H1 (cell line): ENCODE measurements around the gene GRXCR2. TPM values are rescaled to one million over a fixed set of nuclear protein-coding genes. Genes with fewer than 3 reads are reported as not detected.

ENCODE experiments used
- CTCF ChIA-PET: fragments of 300-600 bp; sonication (Branson Sonifier 250); formaldehyde crosslinking; loops from one replicate; lab custom pipeline; 2021; ENCODE audit not compliant: partially characterized antibody; lab: Charles Lee
- POLR2A ChIA-PET: fragments of 300-600 bp; sonication (Branson Sonifier 250); formaldehyde crosslinking; loops from one replicate; lab custom pipeline; 2021; ENCODE audit warnings: inconsistent platforms; ENCODE audit not compliant: partially characterized antibody; lab: Charles Lee
- DNase-seq, 2 experiments: peaks; one replicate each; pipeline versions ENCODE4 v3.0.0 to v3.0.0-alpha.2; 2010 to 2022; ENCODE audit warnings: low spot score in 2 of 2, low read depth in 1 of 2, mixed read lengths in 1 of 2
- FAIRE-seq: peaks from 2 replicates; lab custom pipeline; 2011; peaks lifted over from hg19 to GRCh38; lab: Jason Lieb, UNC
- H2AFZ ChIP-seq: 2 replicates; pipeline ENCODE4 v1.8.1; 2012; ENCODE audit warnings: low read length, inconsistent platforms
- H2AK5ac ChIP-seq: 2 replicates; pipeline ENCODE4 v1.6.1; 2013; ENCODE audit warnings: low read depth, low read length
- H2BK120ac ChIP-seq: replicated peaks from 2 replicates; pipeline ENCODE3; 2013; ENCODE audit warnings: low read depth, low read length, inconsistent platforms
- H2BK12ac ChIP-seq: 2 replicates; pipeline ENCODE4 v1.6.1; 2013; ENCODE audit warnings: low read depth, low read length
- H2BK15ac ChIP-seq: 2 replicates; pipeline ENCODE4 v1.6.1; 2013; ENCODE audit warnings: low read length
- H2BK20ac ChIP-seq: 2 replicates; pipeline ENCODE4 v1.6.1; 2013; ENCODE audit warnings: low read length
- H2BK5ac ChIP-seq: 2 replicates; pipeline ENCODE4 v1.6.1; 2013; ENCODE audit warnings: low read depth, low read length
- H3K14ac ChIP-seq: 2 replicates; pipeline ENCODE4 v1.6.1; 2013; ENCODE audit warnings: inconsistent platforms; ENCODE audit not compliant: insufficient read length
- H3K18ac ChIP-seq: 2 replicates; pipeline ENCODE4 v1.6.1; 2013; ENCODE audit warnings: low read length; ENCODE audit errors: extremely low read depth
- H3K23ac ChIP-seq: 2 replicates; pipeline ENCODE4 v1.6.1; 2013; ENCODE audit warnings: inconsistent platforms; ENCODE audit not compliant: insufficient read length
- H3K23me2 ChIP-seq: 2 replicates; pipeline ENCODE4 v1.6.1; 2013; ENCODE audit warnings: low read depth, low read length
- H3K27ac ChIP-seq: 2 replicates; pipeline ENCODE4 v1.6.1; 2011; ENCODE audit warnings: low read depth, low read length, inconsistent platforms
- H3K27me3 ChIP-seq, 4 experiments: replicated peaks in 1 of 4; 1 replicate in 1 of 4; 2 replicates in 3 of 4; pipeline versions ENCODE4 v1.6.1 to v1.8.1; 2011 to 2013; ENCODE audit warnings: low read length in 3 of 4, mild to moderate bottlenecking in 3 of 4, inconsistent platforms in 2 of 4, mixed read lengths in 2 of 4, moderate library complexity in 1 of 4; ENCODE audit not compliant: control insufficient read depth in 3 of 4, insufficient read depth in 3 of 4; ENCODE audit errors: extremely low read depth in 1 of 4
- H3K36me3 ChIP-seq, 4 experiments: 2 replicates each; pipeline versions ENCODE4 v1.6.1 to v1.8.1; 2011 to 2013; ENCODE audit warnings: mild to moderate bottlenecking in 4 of 4, low read length in 3 of 4, moderate library complexity in 2 of 4, control low read depth in 1 of 4, inconsistent platforms in 1 of 4; ENCODE audit not compliant: insufficient read depth in 4 of 4, control insufficient read depth in 2 of 4
- H3K4ac ChIP-seq: replicated peaks from 2 replicates; pipeline ENCODE3; 2013; ENCODE audit warnings: low read length, low read depth, mixed read lengths, inconsistent platforms; ENCODE audit not compliant: insufficient read length
- H3K4me1 ChIP-seq, 4 experiments: replicated peaks in 1 of 4; 1 replicate in 1 of 4; 2 replicates in 3 of 4; pipeline versions ENCODE4 v1.6.1 to v1.8.1; 2011 to 2013; ENCODE audit warnings: low read length in 3 of 4, inconsistent platforms in 2 of 4, mixed read lengths in 1 of 4; ENCODE audit not compliant: insufficient read depth in 4 of 4, control insufficient read depth in 3 of 4
- H3K4me2 ChIP-seq, 2 experiments: 2 replicates each; pipeline versions ENCODE4 v1.6.1 to v1.8.1; 2011 to 2013; ENCODE audit warnings: low read depth in 2 of 2, low read length in 2 of 2, control low read depth in 1 of 2, inconsistent platforms in 1 of 2, mild to moderate bottlenecking in 1 of 2; ENCODE audit not compliant: insufficient read depth in 1 of 2
- H3K4me3 ChIP-seq, 4 experiments: fragments of 200-600, 300-600 bp in 1 of 4; sonication (generic), shearing (Covaris generic), sonication (Bioruptor Twin) in 1 of 4; 2 replicates each; pipeline versions ENCODE4 v1.5.1 to v1.8.1; 2011 to 2016; ENCODE audit warnings: low read length in 4 of 4, low read depth in 3 of 4, control low read depth in 2 of 4, inconsistent platforms in 2 of 4, mild to moderate bottlenecking in 2 of 4, mixed read lengths in 1 of 4, moderate library complexity in 1 of 4; ENCODE audit not compliant: insufficient read depth in 2 of 4; ENCODE audit errors: extremely low read depth in 1 of 4
- H3K56ac ChIP-seq: replicated peaks from 2 replicates; pipeline ENCODE3; 2013; ENCODE audit warnings: low read depth, mild to moderate bottlenecking, mixed read lengths, low read length, inconsistent platforms; ENCODE audit not compliant: insufficient read length
- H3K79me1 ChIP-seq: 2 replicates; pipeline ENCODE4 v1.6.1; 2013; ENCODE audit warnings: low read depth, low read length, control low read depth
- H3K79me2 ChIP-seq, 2 experiments: 2 replicates each; pipeline versions ENCODE4 v1.6.1 to v1.8.1; 2012 to 2013; ENCODE audit warnings: low read length in 2 of 2, mild to moderate bottlenecking in 2 of 2, inconsistent platforms in 1 of 2; ENCODE audit not compliant: insufficient read depth in 2 of 2, control insufficient read depth in 1 of 2
- H3K9ac ChIP-seq, 4 experiments: replicated peaks in 1 of 4; 1 replicate in 1 of 4; 2 replicates in 3 of 4; pipeline versions ENCODE4 v1.6.1 to v1.8.1; 2011 to 2013; ENCODE audit warnings: low read depth in 3 of 4, low read length in 3 of 4, control low read depth in 2 of 4, mild to moderate bottlenecking in 2 of 4, moderate library complexity in 2 of 4, inconsistent platforms in 1 of 4; ENCODE audit errors: extremely low read depth in 1 of 4
- H3K9me3 ChIP-seq, 2 experiments: 2 replicates each; pipeline versions ENCODE4 v1.6.1 to v1.8.1; 2012 to 2013; ENCODE audit warnings: mild to moderate bottlenecking in 2 of 2, moderate library complexity in 2 of 2, control low read depth in 1 of 2, inconsistent platforms in 1 of 2, low read depth in 1 of 2, low read length in 1 of 2, mixed read lengths in 1 of 2; ENCODE audit not compliant: insufficient read depth in 2 of 2
- H4K20me1 ChIP-seq, 2 experiments: replicated peaks in 1 of 2; 2 replicates each; pipeline versions ENCODE3 to v1.8.1; 2011 to 2013; ENCODE audit warnings: inconsistent platforms in 2 of 2, low read length in 2 of 2, mild to moderate bottlenecking in 1 of 2; ENCODE audit not compliant: insufficient read depth in 2 of 2, control insufficient read depth in 1 of 2
- H4K5ac ChIP-seq: 2 replicates; pipeline ENCODE4 v1.6.1; 2013; ENCODE audit warnings: low read length, low read depth, mixed read lengths, inconsistent platforms; ENCODE audit not compliant: insufficient read length
- H4K8ac ChIP-seq: 2 replicates; pipeline ENCODE4 v1.8.0; 2013; ENCODE audit warnings: mild to moderate bottlenecking, moderate library complexity, low read length, inconsistent platforms; ENCODE audit not compliant: insufficient read depth; ENCODE audit errors: extremely low read depth
- H4K91ac ChIP-seq: replicated peaks from 2 replicates; pipeline ENCODE3; 2013; ENCODE audit warnings: low read length, mixed read lengths, inconsistent platforms; ENCODE audit not compliant: insufficient read length
- BCL11A ChIP-seq, 2 experiments: IDR thresholded peaks; one replicate each; pipeline ENCODE4 v1.6.1; 2011; ENCODE audit warnings: low read depth in 2 of 2, low read length in 2 of 2, mild to moderate bottlenecking in 2 of 2
- CEBPB ChIP-seq: IDR thresholded peaks from 2 replicates; pipeline ENCODE4 v1.6.1; 2012; ENCODE audit warnings: low read depth, low read length
- CTBP2 ChIP-seq: IDR thresholded peaks from 2 replicates; pipeline ENCODE4 v1.7.0; 2011; ENCODE audit warnings: borderline replicate concordance, mild to moderate bottlenecking, moderate library complexity, mixed read lengths, low read length; ENCODE audit not compliant: insufficient read depth, insufficient read length
- HDAC2 ChIP-seq, 2 experiments: fragments of 300-600 bp in 1 of 2; sonication (generic) in 1 of 2; IDR thresholded peaks; 2 replicates each; pipeline ENCODE4 v1.6.1; 2011 to 2012; ENCODE audit warnings: low read depth in 2 of 2, low read length in 2 of 2, mild to moderate bottlenecking in 2 of 2, moderate library complexity in 2 of 2, borderline replicate concordance in 1 of 2, inconsistent platforms in 1 of 2
- RAD21 ChIP-seq, 2 experiments: IDR thresholded peaks in 1 of 2; conservative IDR thresholded peaks in 1 of 2; 2 replicates each; pipeline ENCODE4 v1.6.1; 2011; ENCODE audit warnings: low read depth in 2 of 2, low read length in 2 of 2, improper control_type of control experiment in 1 of 2, inconsistent platforms in 1 of 2, mild to moderate bottlenecking in 1 of 2, moderate library complexity in 1 of 2
- SIRT6 ChIP-seq: IDR thresholded peaks from one replicate; pipeline ENCODE4 v1.7.1; 2012; ENCODE audit warnings: low read length, inconsistent platforms
- SP1 ChIP-seq: IDR thresholded peaks from 2 replicates; pipeline ENCODE4 v1.6.1; 2011; ENCODE audit warnings: low read depth, low read length
- TCF12 ChIP-seq: IDR thresholded peaks from 2 replicates; pipeline ENCODE4 v1.6.1; 2011; ENCODE audit warnings: low read depth, mild to moderate bottlenecking, low read length
- ZNF274 ChIP-seq: IDR thresholded peaks from 2 replicates; pipeline ENCODE4 v1.7.0; 2012; ENCODE audit warnings: low read length, borderline replicate concordance; ENCODE audit errors: extremely low read depth
- WGBS, 2 experiments: shearing (Covaris generic) in 1 of 2; methylation state at CpG; one replicate each; pipeline versions ENCODE4 v1.1.6 to v1.1.7; 2013 to 2015; ENCODE audit warnings: low lambda C conversion rate in 2 of 2, mixed read lengths in 2 of 2, inconsistent platforms in 1 of 2, low coverage in 1 of 2, missing lambda C conversion rate in 1 of 2; ENCODE audit not compliant: insufficient replicate concordance in 2 of 2, insufficient coverage in 1 of 2, insufficient read length in 1 of 2; ENCODE audit errors: extremely low coverage in 1 of 2, missing lambda C conversion rate in 1 of 2; 5-methylcytosine and 5-hydroxymethylcytosine counted together
- polyA plus RNA-seq, 7 experiments: library from polyadenylated mRNA; depleted of rRNA in 3 of 7; stranded (reverse) in 5 of 7; unstranded in 2 of 7; fragments of >200 nt in 5 of 7; fragments of 200-250 nt in 2 of 7; gene quantifications; 1 replicate in 5 of 7; 2 replicates in 1 of 7; 4 replicates in 1 of 7; pipeline versions ENCODE4 v1.2.1 to v1.2.3, GENCODE V29; 2011 to 2013; ENCODE audit warnings: missing spikeins in 2 of 7, mixed read lengths in 2 of 7
- total RNA-seq: library from RNA; stranded (reverse); fragmentation: NEBNext Ultra II Directional; extraction: Animal tissue kit (Norgen Biotek cat#: 25700); gene quantifications from 2 replicates; pipeline ENCODE4 v1.2.1, GENCODE V29; 2021

GRXCR2 gene
- total and polyA plus RNA-seq, 2 of the 8 experiments (the other 6 are each of a cell fraction or from before 2014, with no cell fraction given) = not detected

- Histone ChIP-seq H3K23me2 (no peaks in the 10 kb centered on the region), H4K5ac (no peak overlapping the region), H3K14ac (no peak overlapping the region), H3K9me3 (no peaks in the 10 kb centered on the region), H2AK5ac (no peak overlapping the region), H2AFZ (no peak overlapping the region), H3K79me1 (no peaks in the 10 kb centered on the region), H4K20me1 (no peaks in the 10 kb centered on the region), H3K4me2 (no peak overlapping the region), H3K23ac (no peak overlapping the region), H3K79me2 (no peaks in the 10 kb centered on the region), H4K91ac (no peak overlapping the region), H3K4me3 (no peak overlapping the region), H3K18ac (no peak overlapping the region), H2BK12ac (no peak overlapping the region), H3K56ac (no peak overlapping the region), H3K4ac (no peak overlapping the region), H3K36me3 (no peaks in the 10 kb centered on the region), H2BK15ac (no peak overlapping the region)
- DNase-seq = no peak
- no peak for TF ChIP-seq BCL11A (IDR thresholded peaks at IDR 0.05; ENCODE audit: low read depth in 2 of 2, low read length in 2 of 2)
- no peak for TF ChIP-seq CEBPB
- TF ChIP-seq SP1 = no peak
- no peak for TF ChIP-seq CTBP2
- no peak for TF ChIP-seq SIRT6
- TF ChIP-seq HDAC2 (IDR thresholded peaks at IDR 0.05; ENCODE audit: borderline replicate concordance in 1 of 2, low read depth in 2 of 2, low read length in 2 of 2) = no peak
- TF ChIP-seq ZNF274 = no peak
- TF ChIP-seq TCF12 = no peak
- TF ChIP-seq RAD21 (IDR thresholded peaks at IDR 0.05 in 1 of 2, conservative IDR thresholded peaks at IDR 0.05 in 1 of 2; ENCODE audit: low read depth in 2 of 2, low read length in 2 of 2) = no peak
- TF ChIP-seq, all 59 proteins: peak for 0
- 87% methylated on average over 1 of the region's 1 CpG; no CpG with 5 or more reads in 1 of the 2 experiments for WGBS, 2 experiments
- Histone ChIP-seq H2BK20ac (no peak overlapping the region), H4K8ac (no peak overlapping the region), H3K27ac (no peak overlapping the region), H3K4me1 (no peaks in the 10 kb centered on the region), H2BK120ac (no peak overlapping the region), H3K27me3 (no peaks in the 10 kb centered on the region), H2BK5ac (no peak overlapping the region), H3K9ac (no peak overlapping the region)
- FAIRE-seq = no peak
- ChIA-PET POLR2A (no interaction called here), CTCF (interaction anchor here (0.7 to 5.1 kb wide), 8 partner anchors 11 to 188 kb away, joined by 3 to 54 read pairs (median 24); no protein-coding TSS in a partner anchor)
Observed at GRCh38 chr5:145906401-145906800, 33.6 kb upstream of the GRXCR2 start.
